ENCODE results near the gene CDK14.
A peak's percentile ranks its signal among the peaks of the same experiment; 100 is the strongest.

CDK14 gene

DNA sequence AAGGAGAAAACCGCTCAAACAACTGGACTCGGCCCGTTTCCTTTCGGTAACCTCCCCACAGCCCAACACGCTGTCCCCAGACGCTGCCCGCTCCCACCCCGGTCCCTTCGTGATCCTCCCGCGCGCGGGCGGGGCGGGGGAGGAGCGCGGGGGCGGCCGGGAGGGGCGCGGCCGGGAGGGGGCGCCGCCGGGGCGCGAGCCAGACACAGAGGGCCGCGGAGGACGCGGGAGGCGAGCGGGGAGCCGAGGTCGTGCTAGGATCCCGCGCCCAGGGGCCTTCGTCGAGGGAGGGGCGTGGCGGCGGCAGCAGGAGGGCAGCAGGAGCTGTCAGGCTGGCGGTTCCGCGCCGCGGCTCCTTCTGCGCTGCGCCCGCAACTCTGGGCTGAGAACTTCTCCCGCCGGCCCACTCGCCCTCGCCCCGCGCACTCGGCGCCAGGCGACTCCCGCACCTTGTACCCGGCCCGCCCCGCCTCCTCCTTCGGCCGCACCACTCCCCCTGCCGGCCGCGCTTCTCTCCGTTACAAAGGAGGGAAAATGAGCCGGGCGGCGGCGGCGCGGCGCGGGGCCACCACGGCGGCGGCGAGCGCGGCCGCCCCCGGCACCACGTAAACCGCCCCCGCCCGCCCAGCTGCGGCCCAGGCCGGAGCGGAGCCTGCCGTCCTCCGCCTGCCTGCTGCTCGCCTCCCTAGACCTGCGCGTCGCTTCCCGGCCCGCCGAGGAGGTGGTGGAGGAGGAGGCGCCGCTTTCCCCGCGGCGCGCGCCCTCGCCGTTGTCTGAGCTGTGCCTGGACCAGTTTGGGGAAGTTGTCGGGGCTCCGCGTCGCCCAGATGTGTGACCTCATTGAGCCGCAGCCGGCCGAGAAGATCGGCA, at the start of gene CDK14:
TSS of gene CDK14 (plus strand) at position 521 of the 870 bp plus-strand sequence. CDS start at position 828, 307 bp downstream.
- DNase-seq = peak; percentile 57

DNA sequence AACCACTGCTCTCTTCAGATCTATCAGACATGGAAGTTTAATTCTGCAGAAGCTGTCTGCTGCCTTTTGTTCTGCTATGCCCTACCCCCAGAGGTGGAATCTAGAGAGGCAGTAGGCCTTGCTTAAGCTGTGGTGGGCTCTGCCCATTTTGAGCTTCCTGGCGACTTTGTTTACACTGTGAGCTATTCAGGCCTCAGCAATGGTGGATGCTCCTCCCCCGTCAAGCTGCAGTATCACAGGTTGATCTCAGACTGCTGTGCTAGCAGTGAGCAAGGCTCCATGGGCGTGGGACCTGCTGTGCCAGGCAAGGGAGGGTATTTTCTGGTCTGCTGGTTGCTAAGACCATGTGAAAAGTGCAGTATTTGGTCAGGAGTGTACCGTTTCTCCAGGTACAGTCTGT, 45.1 kb upstream of the CDK14 start:
- no peak for DNase-seq

DNA sequence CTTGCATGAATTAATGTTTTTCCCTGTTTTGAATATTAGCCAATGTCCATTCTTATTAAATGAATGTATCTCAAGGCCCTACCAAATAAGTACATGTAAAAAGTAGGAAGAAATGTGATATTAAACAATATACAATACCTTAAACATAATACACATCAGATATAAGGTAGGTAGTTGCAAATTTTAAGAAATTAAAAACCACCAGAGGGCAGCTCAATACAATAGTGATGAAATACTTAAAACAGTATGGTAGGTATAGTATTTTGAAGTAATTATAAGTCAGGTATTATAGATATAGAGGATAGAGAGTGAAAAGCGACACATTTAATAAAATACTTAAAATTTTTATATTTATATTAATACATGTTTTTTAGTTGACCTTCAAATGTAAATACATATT, 43.6 kb upstream of the CDK14 start:
- peak; percentile 37 for DNase-seq

DNA sequence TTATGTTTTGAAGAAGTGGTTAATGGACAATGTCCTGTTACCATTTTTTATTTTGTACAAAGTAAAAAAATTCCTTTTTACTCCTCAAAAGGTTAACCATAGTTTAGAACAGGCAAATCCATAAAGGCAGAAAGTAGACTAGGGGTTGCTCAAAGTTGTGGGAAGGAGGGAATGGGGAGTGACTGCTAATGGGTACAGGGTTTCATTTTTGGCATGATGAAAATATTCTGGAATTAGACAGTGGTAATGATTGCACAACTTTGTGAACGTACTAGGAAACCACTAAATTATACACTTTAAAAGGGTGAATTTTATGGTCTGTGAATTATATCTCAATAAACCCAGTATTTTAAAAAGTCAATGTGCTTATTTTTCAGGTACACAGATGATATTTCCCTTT, 35.4 kb upstream of the CDK14 start:
- no peak for DNase-seq

DNA sequence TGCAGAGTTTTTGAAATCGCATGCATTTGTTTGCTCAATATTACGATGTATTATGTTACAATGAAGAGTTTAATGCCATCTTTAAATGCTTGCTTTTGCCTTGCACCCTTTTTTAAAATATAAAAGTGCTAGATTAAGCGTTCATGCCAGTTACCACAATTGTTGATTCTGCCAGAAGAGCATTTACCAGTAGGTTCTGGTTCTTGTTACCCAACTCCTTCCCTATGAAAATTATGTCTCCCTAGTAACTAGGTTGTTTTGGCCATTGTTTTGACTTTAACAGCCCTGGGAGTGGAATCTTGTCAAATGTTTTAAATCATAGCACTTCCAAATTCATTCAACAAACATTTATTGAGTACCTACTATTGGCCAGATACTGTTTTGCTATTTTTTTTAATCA, 32.8 kb upstream of the CDK14 start:
- DNase-seq = no peak

DNA sequence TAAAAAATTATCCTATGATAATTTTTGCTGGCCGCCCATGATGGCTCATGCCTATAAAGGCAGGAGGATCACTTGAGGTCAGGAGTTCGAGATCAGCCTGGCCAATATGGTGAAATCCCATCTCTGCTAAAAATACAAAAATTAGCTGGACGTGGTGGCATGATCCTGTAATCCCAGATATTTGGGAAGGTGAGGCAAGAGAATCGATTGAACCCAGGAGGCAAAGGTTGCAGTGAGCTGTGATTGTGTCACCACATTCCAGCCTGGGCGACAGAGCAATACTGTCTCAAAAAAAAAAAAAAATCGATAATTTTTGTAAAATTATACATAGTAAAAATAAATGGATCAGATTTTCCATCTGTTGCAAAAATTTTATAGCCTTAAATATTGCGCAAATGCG, 31.7 kb upstream of the CDK14 start:
- DNase-seq = no peak

DNA sequence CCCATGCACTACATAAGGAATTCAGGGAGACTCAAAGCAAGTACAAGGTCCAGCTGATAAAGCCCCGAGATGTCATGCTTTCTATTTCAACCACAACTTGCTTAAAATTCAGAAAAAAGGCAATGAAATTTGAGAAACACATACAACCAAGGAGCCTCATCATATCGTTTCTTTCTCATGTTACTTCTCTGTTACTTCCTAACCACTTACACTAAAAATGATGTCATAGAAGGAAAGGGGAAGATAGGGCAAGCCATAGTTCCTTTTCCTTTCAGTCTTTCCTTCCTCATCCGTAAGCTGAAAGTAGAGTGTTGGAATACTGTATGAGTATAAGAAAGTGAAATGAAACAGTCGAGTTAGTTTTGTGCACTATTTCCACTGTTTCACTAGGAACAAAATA, 27.9 kb upstream of the CDK14 start:
- no peak for DNase-seq

DNA sequence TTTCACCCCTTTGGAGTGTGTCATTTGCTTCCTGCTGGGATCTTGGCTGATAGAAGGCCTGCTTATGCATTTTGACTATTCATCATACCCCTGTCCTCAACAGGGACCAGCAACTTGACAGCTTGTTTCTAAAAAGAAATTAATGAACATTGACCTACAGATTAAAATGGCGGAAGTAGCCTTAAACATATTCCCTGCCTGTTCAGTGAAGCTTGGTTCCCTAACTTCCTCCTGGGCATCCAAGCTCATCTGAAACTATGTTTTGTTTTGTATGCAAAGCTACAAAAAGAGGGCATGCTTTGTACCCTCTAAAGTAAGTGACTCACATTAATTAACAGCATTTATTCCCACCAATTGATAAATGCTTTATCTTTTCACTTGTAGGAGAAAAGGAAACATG, 26.8 kb upstream of the CDK14 start:
- DNase-seq = no peak

DNA sequence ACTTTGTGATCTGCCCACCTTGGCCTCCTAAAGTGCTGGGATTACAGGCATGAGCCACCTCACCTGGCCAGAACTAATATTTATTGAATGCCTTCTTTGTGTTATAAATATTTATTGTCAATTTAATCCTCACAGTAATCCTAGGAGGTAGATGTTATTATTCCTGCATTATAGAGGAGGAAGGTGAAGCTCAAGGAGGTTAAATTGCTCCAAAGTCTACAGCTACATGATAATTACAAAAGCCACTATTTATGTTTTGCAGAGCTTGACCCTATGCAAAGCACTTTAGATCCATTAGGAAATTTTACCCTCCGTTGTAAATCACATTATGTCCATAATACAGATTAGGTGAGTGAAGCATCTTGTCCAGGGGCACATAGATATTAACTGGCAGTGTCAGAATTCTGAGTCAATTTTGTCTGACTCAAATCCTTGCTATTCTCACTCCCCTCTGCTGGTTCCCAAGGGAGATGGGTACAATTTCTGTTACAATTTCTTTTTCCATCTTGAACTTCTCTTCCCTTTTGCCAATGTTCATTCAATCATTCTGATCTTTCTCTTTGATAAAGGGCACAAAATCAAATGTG, 25.7 kb upstream of the CDK14 start:
- DNase-seq = no peak

DNA sequence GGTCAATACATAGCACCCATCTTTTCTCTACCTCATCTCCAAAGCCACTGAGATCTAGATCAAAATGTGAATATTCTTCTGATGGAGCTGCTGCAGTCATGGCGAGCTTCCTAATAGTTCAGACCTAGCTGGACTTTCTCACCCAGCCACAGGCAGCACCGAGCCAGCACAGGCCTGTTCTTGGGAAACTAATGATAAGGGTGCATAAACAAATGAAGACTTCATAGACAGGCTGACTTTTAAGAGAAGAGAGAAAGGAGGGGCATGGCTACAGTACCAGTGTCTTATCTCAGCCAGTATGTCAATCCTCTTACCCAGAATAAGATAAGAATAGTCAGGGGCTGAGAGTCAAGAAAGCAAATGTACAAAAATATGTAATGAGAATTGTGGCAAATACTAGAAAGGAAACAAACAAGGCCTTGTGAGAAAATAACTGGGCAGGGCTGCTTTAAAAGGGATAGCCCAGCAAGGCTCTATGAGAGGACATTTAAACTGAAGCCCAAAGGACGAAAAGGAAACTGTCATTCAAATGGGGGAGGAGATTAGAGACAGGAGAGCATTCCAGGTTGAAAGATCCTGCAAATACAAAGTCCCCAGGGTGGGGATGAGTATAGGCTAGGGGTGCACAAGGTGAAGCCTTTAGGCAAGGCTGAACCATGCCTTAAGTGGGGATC, 21.8 kb upstream of the CDK14 start:
- peak; percentile 66 for DNase-seq

DNA sequence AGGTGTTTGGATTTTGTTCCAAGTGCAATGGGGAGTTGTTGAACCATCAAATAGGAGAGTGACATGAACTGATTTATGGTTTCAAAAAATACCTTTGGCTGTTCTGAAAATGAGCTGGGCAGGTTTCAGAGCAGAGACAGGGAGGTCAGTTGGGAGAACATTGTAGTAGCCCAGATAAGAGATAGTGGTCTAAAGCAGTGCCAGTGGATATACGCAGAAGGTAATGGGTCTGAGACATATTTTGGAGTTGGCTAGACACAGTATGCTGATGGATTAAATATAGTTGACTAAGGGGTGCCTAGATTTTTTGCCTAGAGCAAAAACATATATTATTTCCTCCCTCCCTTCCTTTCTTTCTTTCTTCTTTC, 21.3 kb upstream of the CDK14 start:
- DNase-seq = no peak

DNA sequence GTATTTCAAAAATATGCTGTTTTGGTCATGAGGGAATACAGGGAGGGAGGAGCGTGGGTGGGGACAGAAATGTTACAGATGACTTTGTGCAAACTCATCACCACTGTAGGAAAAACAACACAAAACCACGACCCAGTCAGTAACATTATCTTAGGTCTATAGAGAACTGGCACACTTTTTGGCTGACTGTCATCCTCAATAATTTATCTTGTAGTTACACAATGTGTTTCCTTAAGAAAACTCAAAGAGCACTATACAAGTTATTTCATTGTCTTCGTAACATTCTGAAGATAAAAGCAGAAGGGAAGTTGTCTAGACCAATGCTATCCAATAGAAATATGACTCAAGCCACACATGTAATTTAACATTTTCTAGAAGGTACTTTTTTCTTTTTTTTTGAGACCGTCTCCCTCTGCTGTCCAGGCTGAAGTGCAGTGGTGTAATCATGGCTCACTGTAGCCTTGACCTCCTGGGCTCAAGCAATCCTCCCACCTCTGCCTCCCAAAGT, 16.9 kb upstream of the CDK14 start:
- peak; percentile 87 for DNase-seq

DNA sequence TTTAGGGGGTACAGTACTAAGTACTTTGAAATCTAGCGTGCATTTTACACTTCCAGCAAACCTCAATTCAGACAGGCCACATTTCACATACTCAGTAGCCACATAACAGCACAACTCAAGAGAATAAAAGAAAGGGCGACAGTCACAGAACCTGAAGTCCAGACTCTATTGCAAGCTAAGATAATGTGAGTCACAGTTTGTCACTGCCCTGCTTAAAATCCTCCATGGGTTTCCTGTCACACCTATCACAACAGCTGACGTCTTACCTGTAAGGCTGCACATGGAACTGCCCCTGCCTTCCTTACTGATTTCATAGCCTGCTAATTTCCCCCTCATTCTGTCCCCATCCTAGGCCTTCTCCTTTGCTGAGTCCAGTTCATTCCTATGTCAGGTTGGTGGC, 16.1 kb upstream of the CDK14 start:
- no peak for DNase-seq

DNA sequence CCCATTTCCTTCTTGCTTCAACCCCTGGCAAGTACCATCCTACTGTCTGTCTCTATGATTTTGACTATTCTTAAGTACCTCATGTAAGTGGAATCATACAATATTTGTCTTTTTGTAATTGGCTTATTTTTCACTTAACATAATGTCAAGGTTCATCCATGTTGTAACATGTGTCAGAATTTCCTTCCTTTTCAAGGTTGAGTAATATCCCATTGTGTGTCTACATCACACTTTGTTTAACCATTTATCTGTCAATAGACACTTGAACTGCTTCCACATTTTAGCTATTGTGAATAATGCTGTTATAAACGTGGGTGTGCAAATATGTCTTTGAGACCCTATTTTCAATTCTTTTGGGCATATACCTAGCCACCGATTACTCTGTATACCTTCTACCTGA, 14.0 kb upstream of the CDK14 start:
- no peak for DNase-seq

DNA sequence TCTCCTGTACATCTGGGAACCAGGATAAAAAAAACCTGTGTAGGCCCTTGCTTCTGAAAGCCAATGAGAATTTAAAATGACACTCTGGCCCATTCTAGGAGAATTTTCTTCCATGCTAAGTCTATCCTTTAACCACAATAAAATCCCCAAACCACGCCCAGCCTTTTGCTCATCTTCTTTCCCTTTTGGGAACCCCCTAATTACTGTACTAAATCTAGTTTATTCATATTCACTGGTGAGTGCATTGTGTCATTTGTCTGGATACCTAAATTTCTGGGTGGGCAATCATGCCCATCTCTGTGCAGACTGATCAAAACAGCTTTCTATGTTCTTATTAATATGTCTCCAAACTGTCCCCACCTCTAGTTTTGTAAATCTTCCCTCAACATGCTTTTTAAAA, 11.7 kb upstream of the CDK14 start:
- DNase-seq = no peak

DNA sequence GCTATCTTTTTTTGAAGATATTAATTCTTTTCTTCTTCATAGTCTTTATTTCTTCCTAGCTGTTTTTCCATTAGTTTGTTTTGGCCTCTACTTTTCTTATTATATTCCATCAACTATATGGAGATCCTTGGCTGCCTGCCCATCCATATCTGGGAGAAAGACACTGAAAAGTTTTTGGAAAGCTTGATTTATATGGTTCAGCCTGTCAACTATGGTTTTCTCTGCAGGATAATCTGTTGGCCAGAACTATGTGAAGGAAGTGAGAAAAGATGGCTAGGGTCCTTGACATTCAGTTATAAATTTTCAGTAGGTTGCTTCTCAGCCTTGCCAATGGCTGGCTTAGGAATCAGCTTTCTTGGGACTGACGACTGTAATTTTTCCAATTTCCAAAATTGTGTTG, 10.0 kb upstream of the CDK14 start:
- no peak for DNase-seq

DNA sequence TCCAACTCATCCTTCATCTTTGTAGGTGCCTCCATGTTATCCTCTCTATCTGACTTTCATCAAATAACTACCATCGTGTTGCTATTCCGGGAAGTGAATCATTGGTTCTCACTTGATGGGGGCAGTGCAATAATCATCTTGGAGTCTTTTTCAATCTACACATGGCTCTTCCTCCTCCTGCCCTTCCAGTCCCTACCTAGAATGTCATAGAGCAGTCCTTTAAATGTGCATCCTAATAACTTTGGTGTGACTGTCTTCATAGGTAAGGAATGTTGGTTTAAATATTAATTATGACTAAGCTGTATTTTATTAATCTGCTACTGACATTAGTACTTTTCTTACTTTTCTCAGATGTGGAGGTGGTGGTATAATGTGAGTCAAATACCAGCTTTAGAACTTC, 8.4 kb upstream of the CDK14 start:
- no peak for DNase-seq

DNA sequence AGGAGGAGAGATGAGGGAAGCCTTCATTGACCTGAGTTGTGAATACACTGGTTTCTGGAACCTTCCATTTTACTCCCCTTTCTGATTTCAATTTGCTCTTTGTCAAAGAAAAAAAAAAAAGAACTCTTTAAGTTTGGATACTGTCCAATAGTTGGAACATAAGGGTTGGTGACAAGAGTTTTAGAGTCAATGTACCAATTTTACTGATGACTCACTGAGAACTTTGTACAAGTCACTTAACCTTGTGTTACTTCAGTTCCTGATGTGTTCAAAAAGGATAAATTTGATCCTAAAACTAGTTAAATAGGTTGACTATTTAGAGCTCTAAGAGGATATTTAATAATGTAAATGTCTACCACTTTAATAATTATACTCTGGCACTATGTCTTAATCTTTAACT, 4.1 kb upstream of the CDK14 start:
- DNase-seq = no peak

DNA sequence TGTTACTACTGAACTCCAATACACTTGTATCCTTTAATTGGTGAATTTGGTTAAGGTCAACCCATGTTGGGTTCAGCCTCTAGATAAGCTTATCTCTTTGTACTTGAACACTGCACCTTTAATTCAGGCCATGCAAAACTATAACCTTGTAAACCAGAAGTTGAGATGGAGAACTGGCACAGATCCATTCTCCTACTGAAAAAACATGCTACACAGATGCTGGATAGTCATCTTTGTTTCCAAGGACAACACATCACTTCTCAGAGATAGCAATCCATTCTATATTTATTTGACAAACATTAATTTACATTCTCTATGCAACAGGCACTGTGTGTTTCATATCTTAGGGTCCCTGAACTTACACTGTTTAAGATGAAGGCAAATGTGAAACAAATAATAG, 2.9 kb upstream of the CDK14 start:
- no peak for DNase-seq

DNA sequence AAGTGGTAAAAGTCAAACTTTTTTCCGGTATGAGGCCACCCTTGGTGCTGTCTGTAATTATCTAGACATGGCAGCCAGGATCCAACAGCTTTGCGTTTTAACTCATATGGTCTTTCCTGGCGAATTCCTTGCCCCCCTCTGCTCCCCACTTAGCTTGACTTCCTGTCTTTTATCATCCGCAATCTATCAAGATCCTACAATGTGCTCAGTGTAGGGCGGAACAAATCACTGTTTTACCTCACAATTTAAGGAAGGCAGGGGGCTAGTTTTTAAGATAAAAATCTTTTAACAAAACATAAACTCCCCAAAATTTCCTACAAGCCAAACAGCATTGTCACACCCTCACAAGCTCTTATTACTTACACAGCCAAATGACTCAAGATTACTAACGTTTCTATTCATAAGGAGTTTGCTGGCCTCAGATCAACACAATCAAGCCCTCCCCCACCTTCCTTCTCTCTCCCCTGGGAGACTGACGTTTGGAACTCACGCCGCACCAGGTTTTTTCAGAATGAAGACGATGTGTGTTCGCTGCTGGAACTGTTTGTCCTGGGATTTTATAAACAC, 1.3 kb upstream of the CDK14 start:
- no peak for DNase-seq

DNA sequence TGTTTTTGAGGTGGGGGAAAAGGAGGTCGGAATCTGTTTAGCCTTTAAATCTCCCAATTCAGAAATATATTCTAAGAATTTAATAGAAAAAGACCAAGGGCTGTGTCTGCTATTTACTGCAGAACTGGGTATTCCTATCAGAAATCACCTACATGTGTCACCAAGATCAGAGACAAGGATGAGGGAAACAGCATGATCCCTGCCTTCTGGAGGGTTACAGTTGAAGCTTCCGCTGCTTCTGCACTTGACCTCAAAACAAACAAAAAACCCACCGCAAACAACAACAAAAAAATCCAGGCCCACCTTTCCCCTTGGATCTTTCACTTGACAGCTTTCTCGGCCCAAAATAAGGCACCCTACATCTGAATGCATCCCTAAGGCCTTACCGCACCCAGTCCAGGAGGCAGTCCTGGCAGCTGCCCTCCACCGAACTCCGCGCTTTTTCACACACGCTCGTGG, 750 bp upstream of the CDK14 start:
- DNase-seq = no peak

DNA sequence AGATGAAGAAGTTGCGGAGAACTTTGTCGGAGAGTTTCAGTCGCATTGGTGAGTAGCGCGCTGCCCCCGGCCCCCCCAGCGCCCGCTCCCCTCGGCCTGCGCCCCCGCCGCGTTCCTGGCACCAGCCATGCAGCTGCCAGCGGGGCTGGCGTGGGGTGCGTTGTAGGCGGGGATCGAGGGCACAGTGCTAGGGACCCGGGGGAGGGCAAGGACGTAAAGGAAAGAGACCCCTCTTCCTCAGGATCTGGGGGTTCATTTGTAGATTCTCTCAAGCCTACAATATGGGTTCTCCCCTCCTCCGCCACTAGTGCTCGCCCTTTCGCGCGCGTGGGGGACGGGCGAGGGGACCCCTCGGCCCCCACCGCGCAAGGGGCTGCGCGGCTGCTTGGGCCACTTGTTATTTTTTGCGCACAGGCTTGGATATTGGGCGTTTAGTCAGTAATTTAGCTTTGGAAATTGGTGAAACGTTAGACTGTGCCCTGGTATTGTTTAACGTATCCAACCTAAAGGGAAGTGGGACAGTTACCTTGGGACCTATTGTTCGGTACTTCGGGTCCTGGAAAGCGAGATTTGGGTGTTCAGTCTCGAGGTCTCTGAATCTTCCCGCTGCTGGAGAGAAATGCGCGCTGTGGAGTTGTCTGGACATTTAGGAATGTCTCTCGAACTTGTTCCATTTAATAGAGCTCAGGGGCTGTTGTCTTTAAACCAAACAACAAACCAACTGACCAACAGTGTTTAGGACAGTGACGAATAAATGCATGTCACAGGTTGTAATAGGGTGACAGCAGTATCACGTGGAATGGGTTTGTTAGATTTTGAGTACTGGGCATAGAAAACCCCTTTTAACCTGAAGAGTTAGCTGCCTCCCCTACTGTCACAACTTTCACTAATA, 796 bp downstream of the CDK14 start:
- DNase-seq = no peak
